Tibial nerve (tissue), 4 donors: ENCODE measurements around the gene PROS1. TPM values are rescaled to one million over a fixed set of nuclear protein-coding genes. Genes with fewer than 3 reads are reported as not detected.
"Not testable (repeated sequence)": the region's sequence is repeated elsewhere in the genome, so short reads cannot be mapped to it uniquely, and the experiment has no call there.

Experiments
- DNase-seq, 2 donors: peaks; one replicate each; pipeline ENCODE4 v3.0.0-alpha.2; 2019; ENCODE audit warnings: low spot score in 2 of 2
- H3K27ac ChIP-seq, 4 donors: fragments of 200-600 bp; sonication (generic) in 3 of 4; one replicate each; pipeline ENCODE4 v1.5.1; 2017 to 2019; ENCODE audit warnings: mild to moderate bottlenecking in 1 of 4
- H3K27me3 ChIP-seq, 2 donors: fragments of 200-600 bp; sonication (generic) in 1 of 2; one replicate each; pipeline versions ENCODE4 v1.5.1 to v1.6.0; 2017 to 2019
- H3K36me3 ChIP-seq, 3 donors: fragments of 200-600 bp; sonication (generic); one replicate each; pipeline ENCODE4 v1.5.1; 2018 to 2019
- H3K4me1 ChIP-seq, 4 donors: fragments of 200-600 bp; sonication (generic) in 3 of 4; one replicate each; pipeline ENCODE4 v1.5.1; 2017 to 2019
- H3K4me3 ChIP-seq, 4 donors: fragments of 200-600 bp; sonication (generic) in 3 of 4; one replicate each; pipeline ENCODE4 v1.5.1; 2017 to 2019; ENCODE audit warnings: mild to moderate bottlenecking in 1 of 4, moderate library complexity in 1 of 4
- H3K9me3 ChIP-seq, 4 donors: fragments of 200-600 bp; sonication (generic) in 3 of 4; one replicate each; pipeline ENCODE4 v1.5.1; 2017 to 2019
- EP300 ChIP-seq, 2 donors: sonication (generic); formaldehyde crosslinking; IDR thresholded peaks; one replicate each; pipeline ENCODE4 v1.6.1; 2017; ENCODE audit warnings: antibody characterized with exemption in 2 of 2, mild to moderate bottlenecking in 1 of 2
- POLR2A ChIP-seq, 2 donors: fragments of 450-650 bp; IDR thresholded peaks; one replicate each; pipeline ENCODE4 v1.6.1; 2017; ENCODE audit warnings: antibody characterized with exemption in 2 of 2, mild to moderate bottlenecking in 2 of 2, moderate library complexity in 2 of 2
- WGBS, 2 donors: methylation state at CpG; one replicate each; pipeline ENCODE4 v1.1.5; 2018; 5-methylcytosine and 5-hydroxymethylcytosine counted together
- total RNA-seq, 4 donors: library from RNA; depleted of rRNA; stranded (reverse); fragments of >200 nt; gene quantifications; one replicate each; pipeline ENCODE4 v1.1.0, GENCODE V29; 2016
- TF ChIP-seq, protein P1 (sequence below), 5 experiments: fragments of 200-600 bp in 3 of 5; fragments of 450-650 bp in 2 of 5; sonication (generic) in 3 of 5; IDR thresholded peaks; one replicate each; pipeline ENCODE4 v1.5.1; 2016 to 2019; ENCODE audit warnings: antibody characterized with exemption in 5 of 5, mild to moderate bottlenecking in 3 of 5, moderate library complexity in 2 of 5

The PROS1 gene
- total RNA-seq, 4 donors from 2014 or later = 179 to 416 (median 314) TPM

DNA sequence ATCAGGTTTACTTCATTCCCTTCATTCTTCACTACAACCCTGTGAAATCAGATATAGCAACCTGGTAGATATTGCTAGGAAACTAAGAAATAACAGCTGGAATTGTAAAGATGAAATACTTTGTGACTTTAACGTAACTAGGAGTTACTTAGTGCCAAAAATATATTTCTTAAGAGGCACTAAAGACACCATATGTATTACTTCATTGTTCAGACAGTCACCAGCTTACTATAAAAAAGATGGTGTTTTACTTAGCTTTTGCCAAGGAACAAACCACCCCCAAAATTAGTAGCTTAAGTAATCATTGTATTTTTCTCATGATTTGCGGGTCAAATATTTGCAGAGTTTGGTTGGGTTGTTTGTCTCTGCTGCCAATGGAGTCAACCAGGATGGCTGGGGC lies 62.5 kb downstream of the PROS1 start:
- 80 to 91% methylated on average over 2 of the region's 2 CpGs for WGBS, 2 donors
- Histone ChIP-seq H3K36me3 (peaks cover 0 to 54% (median 0%) of the 10 kb centered on the region in 3 donors), H3K27me3 (no peaks in the 10 kb centered on the region), H3K4me3 (no peak overlapping the region), H3K9me3 (peaks cover 0 to 23% (median 0%) of the 10 kb centered on the region in 4 donors), H3K27ac (no peak overlapping the region), H3K4me1 (peaks cover 0 to 14% (median 0%) of the 10 kb centered on the region in 4 donors)
- no peak for TF ChIP-seq POLR2A (IDR thresholded peaks at IDR 0.05)
- TF ChIP-seq EP300 (IDR thresholded peaks at IDR 0.05) = no peak
- TF ChIP-seq, protein P1, sequence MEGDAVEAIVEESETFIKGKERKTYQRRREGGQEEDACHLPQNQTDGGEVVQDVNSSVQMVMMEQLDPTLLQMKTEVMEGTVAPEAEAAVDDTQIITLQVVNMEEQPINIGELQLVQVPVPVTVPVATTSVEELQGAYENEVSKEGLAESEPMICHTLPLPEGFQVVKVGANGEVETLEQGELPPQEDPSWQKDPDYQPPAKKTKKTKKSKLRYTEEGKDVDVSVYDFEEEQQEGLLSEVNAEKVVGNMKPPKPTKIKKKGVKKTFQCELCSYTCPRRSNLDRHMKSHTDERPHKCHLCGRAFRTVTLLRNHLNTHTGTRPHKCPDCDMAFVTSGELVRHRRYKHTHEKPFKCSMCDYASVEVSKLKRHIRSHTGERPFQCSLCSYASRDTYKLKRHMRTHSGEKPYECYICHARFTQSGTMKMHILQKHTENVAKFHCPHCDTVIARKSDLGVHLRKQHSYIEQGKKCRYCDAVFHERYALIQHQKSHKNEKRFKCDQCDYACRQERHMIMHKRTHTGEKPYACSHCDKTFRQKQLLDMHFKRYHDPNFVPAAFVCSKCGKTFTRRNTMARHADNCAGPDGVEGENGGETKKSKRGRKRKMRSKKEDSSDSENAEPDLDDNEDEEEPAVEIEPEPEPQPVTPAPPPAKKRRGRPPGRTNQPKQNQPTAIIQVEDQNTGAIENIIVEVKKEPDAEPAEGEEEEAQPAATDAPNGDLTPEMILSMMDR (IDR thresholded peaks at IDR 0.05) = no peak
- DNase-seq = no peak

DNA sequence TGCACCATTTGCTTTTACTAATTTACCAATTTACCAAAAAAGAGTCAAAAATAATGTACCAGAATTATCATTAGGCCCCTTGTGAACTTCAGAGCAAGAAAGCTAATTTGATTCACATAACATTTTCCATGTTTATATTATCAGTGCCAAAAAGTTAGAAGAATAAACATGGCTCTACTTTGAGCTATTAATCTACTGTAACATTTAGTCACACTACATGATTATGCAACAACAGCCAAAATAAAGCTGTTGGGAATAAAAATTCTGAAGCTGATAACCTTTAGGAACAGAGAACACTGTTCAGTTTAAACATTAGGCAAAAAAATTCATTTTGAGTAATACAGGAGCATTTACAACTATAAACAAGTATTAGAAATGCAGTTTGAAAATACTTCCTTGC lies 63.6 kb downstream of the PROS1 start:
- TF ChIP-seq, protein P1 (IDR thresholded peaks at IDR 0.05) = no peak
- TF ChIP-seq POLR2A (IDR thresholded peaks at IDR 0.05) (no peak), EP300 (IDR thresholded peaks at IDR 0.05) (no peak)

GRCh38 chr3:93907132-93907531 lies 66.6 kb downstream of the PROS1 start:
- Histone ChIP-seq H3K27ac (no peak overlapping the region), H3K27me3 (no peaks in the 10 kb centered on the region), H3K4me3 (no peak overlapping the region), H3K9me3 (peaks cover 0 to 10% (median 0%) of the 10 kb centered on the region in 4 donors), H3K36me3 (peaks cover 0 to 54% (median 0%) of the 10 kb centered on the region in 3 donors), H3K4me1 (peaks cover 0 to 14% (median 0%) of the 10 kb centered on the region in 4 donors)
- TF ChIP-seq POLR2A (IDR thresholded peaks at IDR 0.05) = no peak
- no peak for DNase-seq
- WGBS, 2 donors = 89 to 100% methylated on average over 1 of the region's 1 CpG

More for the DNA sequence above, 63.6 kb downstream of the PROS1 start:
- H3K27me3 ChIP-seq = no peaks in the 10 kb centered on the region
- H3K4me1 ChIP-seq = peaks cover 0 to 14% (median 0%) of the 10 kb centered on the region in 4 donors
- H3K27ac ChIP-seq = peak overlapping the region in 1 of 4 donors; percentile 11
- no peak for DNase-seq
- peaks cover 0 to 23% (median 0%) of the 10 kb centered on the region in 4 donors for H3K9me3 ChIP-seq
- H3K4me3 ChIP-seq = no peak overlapping the region
- H3K36me3 ChIP-seq = peaks cover 0 to 57% (median 0%) of the 10 kb centered on the region in 3 donors

GRCh38 chr3:93906245-93906644 lies 67.5 kb downstream of the PROS1 start:
- DNase-seq = no peak
- H3K27me3 ChIP-seq = no peaks in the 10 kb centered on the region
- H3K4me3 ChIP-seq = no peak overlapping the region
- peaks cover 0 to 51% (median 0%) of the 10 kb centered on the region in 3 donors for H3K36me3 ChIP-seq
- WGBS, 2 donors = 90 to 92% methylated on average over 8 to 9 of the region's 9 CpGs
- no peak overlapping the region for H3K27ac ChIP-seq
- no peak for TF ChIP-seq POLR2A (IDR thresholded peaks at IDR 0.05)
- no peak for TF ChIP-seq EP300 (IDR thresholded peaks at IDR 0.05)
- TF ChIP-seq, protein P1 (IDR thresholded peaks at IDR 0.05) = no peak
- peaks cover 0 to 14% (median 0%) of the 10 kb centered on the region in 4 donors for H3K4me1 ChIP-seq
- H3K9me3 ChIP-seq = peaks cover 0 to 6% (median 0%) of the 10 kb centered on the region in 4 donors

GRCh38 chr3:93904568-93904967 lies 69.1 kb downstream of the PROS1 start:
- no peaks in the 10 kb centered on the region for H3K27me3 ChIP-seq
- peaks cover 0 to 54% (median 0%) of the 10 kb centered on the region in 3 donors for H3K36me3 ChIP-seq
- WGBS, 2 donors = 93 to 95% methylated on average over 1 of the region's 1 CpG
- H3K4me3 ChIP-seq = no peak overlapping the region
- H3K4me1 ChIP-seq = peaks cover 0 to 1% (median 0%) of the 10 kb centered on the region in 4 donors
- no peak overlapping the region for H3K27ac ChIP-seq
- no peak for TF ChIP-seq POLR2A (IDR thresholded peaks at IDR 0.05)
- no peak for TF ChIP-seq EP300 (IDR thresholded peaks at IDR 0.05)
- TF ChIP-seq, protein P1 (IDR thresholded peaks at IDR 0.05) = no peak
- peaks cover 0 to 6% (median 0%) of the 10 kb centered on the region in 4 donors for H3K9me3 ChIP-seq
- DNase-seq = no peak

DNA sequence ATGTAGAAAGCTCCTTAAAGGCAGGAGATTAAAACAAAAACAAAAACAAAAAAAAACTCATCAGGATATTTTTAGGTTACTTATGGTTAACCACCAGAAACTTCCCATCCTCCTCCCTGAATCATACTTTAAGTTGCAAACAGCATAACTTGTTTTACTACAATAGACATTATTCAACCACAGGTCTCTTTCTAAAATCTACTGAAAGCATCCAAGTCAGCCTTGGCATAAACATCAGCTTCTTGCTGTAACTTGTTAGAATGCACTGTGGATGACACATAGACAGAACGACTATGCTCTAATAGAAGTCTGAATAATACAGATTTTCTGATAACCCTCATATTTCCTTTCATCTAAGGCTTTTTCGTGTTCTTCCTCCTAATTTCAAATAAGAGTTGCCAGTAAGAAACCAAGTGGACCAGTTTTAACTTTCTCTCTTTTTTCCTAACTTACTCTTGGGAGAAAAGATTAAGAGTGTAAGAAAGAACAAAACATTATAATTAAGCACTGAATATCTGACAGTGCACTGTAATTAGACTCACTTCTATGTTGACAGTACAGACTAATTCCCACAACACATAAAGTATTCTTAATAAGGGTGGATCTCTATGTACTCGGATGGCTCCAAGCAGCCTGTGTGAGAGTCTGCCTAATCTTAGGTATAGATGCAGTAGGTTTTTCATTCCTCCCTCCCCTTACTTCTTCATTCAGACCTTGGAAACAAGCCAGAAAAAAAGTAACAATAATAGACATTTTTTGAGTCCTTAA lies 95.3 kb downstream of the PROS1 start:
- not testable (repeated sequence) for H3K27me3 ChIP-seq, H3K9me3 ChIP-seq, H3K4me1 ChIP-seq, H3K4me3 ChIP-seq, DNase-seq
- Histone ChIP-seq H3K27ac (peak overlapping the region in 1 of 4 donors; percentile 68), H3K36me3 (peaks cover 0 to 36% (median 0%) of the 10 kb centered on the region in 3 donors)
- WGBS, 2 donors = 55 to 62% methylated on average over 3 of the region's 3 CpGs

DNA sequence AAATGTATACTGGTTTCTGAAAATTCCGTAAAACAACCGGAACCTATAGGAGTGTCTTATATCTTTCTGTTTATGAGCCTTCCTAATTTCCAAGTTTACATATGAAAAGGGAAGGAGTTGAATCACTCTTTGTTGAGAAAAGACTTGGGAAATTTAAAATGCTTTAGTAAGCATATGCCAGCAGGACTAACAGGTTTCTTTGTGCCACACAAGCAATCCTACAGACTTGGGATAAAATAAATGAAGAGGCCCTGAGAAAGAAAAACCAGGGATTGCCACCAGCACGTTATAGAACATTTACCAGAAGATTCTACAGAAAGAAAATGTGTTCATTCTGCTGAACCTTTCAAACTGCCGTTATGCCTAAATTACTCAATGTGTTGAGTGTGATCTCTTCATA lies 96.3 kb downstream of the PROS1 start:
- not testable (repeated sequence) for H3K27ac ChIP-seq, DNase-seq, H3K9me3 ChIP-seq, H3K27me3 ChIP-seq, H3K4me3 ChIP-seq, H3K4me1 ChIP-seq
- peaks cover 0 to 34% (median 0%) of the 10 kb centered on the region in 3 donors for H3K36me3 ChIP-seq
- WGBS, 2 donors = 82% methylated on average over 4 of the region's 4 CpGs

GRCh38 chr3:93873412-93873811 lies 100.3 kb downstream of the PROS1 start:
- not testable (repeated sequence) for DNase-seq, H3K4me3 ChIP-seq, H3K27ac ChIP-seq, H3K27me3 ChIP-seq, H3K4me1 ChIP-seq, H3K9me3 ChIP-seq
- H3K36me3 ChIP-seq = peaks cover 0 to 27% (median 0%) of the 10 kb centered on the region in 3 donors
